Kidney epithelial cell (primary cell): ENCODE measurements around the gene RNF220. TPM values are rescaled to one million over a fixed set of nuclear protein-coding genes. Genes with fewer than 3 reads are reported as not detected.
A peak's percentile ranks its signal among the peaks of the same experiment; 100 is the strongest.

Experiments
- DNase-seq: peaks from one replicate; pipeline ENCODE4 v3.0.0-alpha.2; 2010; ENCODE audit warnings: low read depth
- H3K27me3 ChIP-seq: 2 replicates; pipeline ENCODE4 v1.6.0; 2011; ENCODE audit warnings: low read length; ENCODE audit not compliant: control insufficient read depth, insufficient read depth
- H3K36me3 ChIP-seq: 2 replicates; pipeline ENCODE4 v1.5.1; 2011; ENCODE audit warnings: low read length; ENCODE audit not compliant: control insufficient read depth, insufficient read depth
- H3K4me3 ChIP-seq: 2 replicates; pipeline ENCODE4 v1.5.1; 2011; ENCODE audit warnings: low read depth, mild to moderate bottlenecking, control low read depth, low read length
- total RNA-seq: library from RNA; depleted of rRNA; stranded (reverse); fragments of >200 nt; gene quantifications from 2 replicates; pipeline ENCODE4 v1.2.3, GENCODE V29; 2015
- TF ChIP-seq, protein P1 (sequence below): IDR thresholded peaks from 2 replicates; pipeline ENCODE4 v1.5.1; 2011; ENCODE audit warnings: mild to moderate bottlenecking, moderate library complexity, low read length, control low read depth, inconsistent platforms; ENCODE audit not compliant: insufficient read depth, poor library complexity, severe bottlenecking

RNF220 gene
- total RNA-seq, 1 donor from 2014 or later = 127 TPM

- Histone ChIP-seq H3K27me3 (peaks cover 24% of the 10 kb centered on the region), H3K4me3 (no peak overlapping the region), H3K36me3 (no peaks in the 10 kb centered on the region)
- no peak for DNase-seq
- TF ChIP-seq, protein P1, sequence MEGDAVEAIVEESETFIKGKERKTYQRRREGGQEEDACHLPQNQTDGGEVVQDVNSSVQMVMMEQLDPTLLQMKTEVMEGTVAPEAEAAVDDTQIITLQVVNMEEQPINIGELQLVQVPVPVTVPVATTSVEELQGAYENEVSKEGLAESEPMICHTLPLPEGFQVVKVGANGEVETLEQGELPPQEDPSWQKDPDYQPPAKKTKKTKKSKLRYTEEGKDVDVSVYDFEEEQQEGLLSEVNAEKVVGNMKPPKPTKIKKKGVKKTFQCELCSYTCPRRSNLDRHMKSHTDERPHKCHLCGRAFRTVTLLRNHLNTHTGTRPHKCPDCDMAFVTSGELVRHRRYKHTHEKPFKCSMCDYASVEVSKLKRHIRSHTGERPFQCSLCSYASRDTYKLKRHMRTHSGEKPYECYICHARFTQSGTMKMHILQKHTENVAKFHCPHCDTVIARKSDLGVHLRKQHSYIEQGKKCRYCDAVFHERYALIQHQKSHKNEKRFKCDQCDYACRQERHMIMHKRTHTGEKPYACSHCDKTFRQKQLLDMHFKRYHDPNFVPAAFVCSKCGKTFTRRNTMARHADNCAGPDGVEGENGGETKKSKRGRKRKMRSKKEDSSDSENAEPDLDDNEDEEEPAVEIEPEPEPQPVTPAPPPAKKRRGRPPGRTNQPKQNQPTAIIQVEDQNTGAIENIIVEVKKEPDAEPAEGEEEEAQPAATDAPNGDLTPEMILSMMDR = no peak
Measured at GRCh38 chr1:44569491-44569890, 164.4 kb downstream of the RNF220 start.

GRCh38 chr1:44571712-44572571 is 166.9 kb downstream of the RNF220 start:
- Histone ChIP-seq H3K4me3 (no peak overlapping the region), H3K36me3 (no peaks in the 10 kb centered on the region), H3K27me3 (peaks cover 17% of the 10 kb centered on the region)
- TF ChIP-seq, protein P1 = peak; percentile 42
- no peak for DNase-seq

- Histone ChIP-seq H3K27me3 (peaks cover 12% of the 10 kb centered on the region), H3K36me3 (no peaks in the 10 kb centered on the region), H3K4me3 (no peak overlapping the region)
- no peak for DNase-seq
- TF ChIP-seq, protein P1 = no peak
Measured at GRCh38 chr1:44572572-44572879, 167.5 kb downstream of the RNF220 start.

DNA sequence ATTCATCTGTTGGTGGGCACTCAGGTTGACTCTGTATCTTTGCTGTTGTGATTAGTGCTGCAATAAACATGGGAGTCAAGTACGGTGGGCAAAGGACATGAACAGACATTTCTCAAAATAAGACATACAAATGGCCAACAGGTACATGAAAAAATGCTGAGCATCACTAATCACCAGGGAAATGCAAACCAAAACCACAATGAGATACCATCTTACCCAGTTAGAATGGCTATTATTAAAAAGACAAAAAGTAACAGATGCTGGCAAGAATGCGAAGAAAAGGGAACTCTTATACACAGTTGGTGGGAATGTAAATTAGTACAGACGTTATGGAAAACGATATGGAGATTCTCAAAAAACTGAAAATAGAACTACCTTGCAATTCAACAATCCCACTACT is 170.3 kb downstream of the RNF220 start:
- no peak for DNase-seq
- Histone ChIP-seq H3K4me3 (no peak overlapping the region), H3K36me3 (no peaks in the 10 kb centered on the region), H3K27me3 (peaks cover 6% of the 10 kb centered on the region)
- TF ChIP-seq, protein P1 = no peak

DNA sequence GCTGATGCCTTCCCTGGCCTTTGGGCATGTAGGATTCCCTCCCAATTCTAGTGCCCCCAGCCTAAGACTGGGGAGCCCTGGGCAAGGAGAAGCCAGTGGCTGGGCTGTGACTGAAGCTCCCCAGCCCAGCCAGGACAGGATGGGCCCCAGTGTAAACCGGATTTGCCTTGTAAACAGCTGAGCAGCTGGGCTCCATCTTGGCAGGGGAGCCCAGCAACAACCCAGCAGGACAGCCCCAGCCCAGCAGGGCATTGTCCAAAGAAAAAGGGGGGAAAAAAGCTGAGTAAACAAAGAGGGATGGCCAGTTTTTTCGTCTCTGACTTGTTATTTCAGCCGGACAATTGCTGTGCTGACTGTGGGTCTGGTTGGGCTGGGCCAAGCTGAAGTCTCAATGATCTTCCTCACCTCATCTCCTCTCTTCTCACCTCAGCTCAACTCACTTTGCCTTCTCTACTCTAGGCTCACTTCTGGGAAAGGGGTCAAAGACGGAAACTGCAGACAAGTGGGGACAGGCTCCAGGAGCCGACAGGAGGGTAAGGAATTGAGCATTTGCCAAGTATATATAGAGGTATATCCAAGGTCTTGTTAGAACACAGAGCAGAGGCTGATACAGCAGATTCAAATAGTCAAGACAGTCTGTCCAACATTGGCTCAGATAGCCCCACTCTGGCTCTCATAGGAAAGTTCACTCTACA is 171.5 kb downstream of the RNF220 start:
- Histone ChIP-seq H3K36me3 (no peaks in the 10 kb centered on the region), H3K27me3 (peaks cover 5% of the 10 kb centered on the region), H3K4me3 (no peak overlapping the region)
- no peak for DNase-seq
- TF ChIP-seq, protein P1 = no peak
